Measurements from ENCODE around the gene KIF12.

The KIF12 gene

GRCh38 chr9:114057161-114057885 lies 41.8 kb downstream of the KIF12 start:
- H3K27me3 ChIP-seq (replicated peaks) = no peaks in the 10 kb centered on the region
- H3K4me3 ChIP-seq (ENCODE audit: low read depth, low read length) = no peak overlapping the region
- DNase-seq = no peak
- H3K36me3 ChIP-seq (replicated peaks) = no peaks in the 10 kb centered on the region
- TF ChIP-seq CTCF (IDR thresholded peaks at IDR 0.05; ENCODE audit: low read depth, low read length, missing control alignments) = no peak
- no peak overlapping the region for H3K27ac ChIP-seq
- in situ Hi-C loops (cut with HindIII; ENCODE audit: low pct_ligation_motif_present, low sequenced_read_pairs) = no loop called here

GRCh38 chr9:114056527-114056926 lies 42.6 kb downstream of the KIF12 start:
- H3K27me3 ChIP-seq (replicated peaks) = no peaks in the 10 kb centered on the region
- no peaks in the 10 kb centered on the region for H3K36me3 ChIP-seq (replicated peaks)
- DNase-seq = no peak
- no peak overlapping the region for H3K4me3 ChIP-seq (ENCODE audit: low read depth, low read length)
- no peak overlapping the region for H3K27ac ChIP-seq
- no peak for TF ChIP-seq CTCF (IDR thresholded peaks at IDR 0.05; ENCODE audit: low read depth, low read length, missing control alignments)
- in situ Hi-C loops (cut with HindIII; ENCODE audit: low pct_ligation_motif_present, low sequenced_read_pairs) = no loop called here

GRCh38 chr9:114055894-114056293 lies 43.2 kb downstream of the KIF12 start:
- Histone ChIP-seq H3K4me3 (ENCODE audit: low read depth, low read length) (no peak overlapping the region), H3K27ac (no peak overlapping the region), H3K27me3 (replicated peaks) (no peaks in the 10 kb centered on the region), H3K36me3 (replicated peaks) (no peaks in the 10 kb centered on the region)
- no peak for DNase-seq
- in situ Hi-C loops (cut with HindIII; ENCODE audit: low pct_ligation_motif_present, low sequenced_read_pairs) = no loop called here
- TF ChIP-seq CTCF (IDR thresholded peaks at IDR 0.05; ENCODE audit: low read depth, low read length, missing control alignments) = no peak

- no peaks in the 10 kb centered on the region for H3K27me3 ChIP-seq (replicated peaks)
- H3K27ac ChIP-seq = no peak overlapping the region
- TF ChIP-seq CTCF (IDR thresholded peaks at IDR 0.05; ENCODE audit: low read depth, low read length, missing control alignments) = no peak
- H3K36me3 ChIP-seq (replicated peaks) = no peaks in the 10 kb centered on the region
- H3K4me3 ChIP-seq (ENCODE audit: low read depth, low read length) = no peak overlapping the region
- in situ Hi-C loops (cut with HindIII; ENCODE audit: low pct_ligation_motif_present, low sequenced_read_pairs) = no loop called here
- DNase-seq = no peak
Measured at GRCh38 chr9:114055061-114055460, 44.0 kb downstream of the KIF12 start.

- in situ Hi-C loops (cut with HindIII; ENCODE audit: low pct_ligation_motif_present, low sequenced_read_pairs) = no loop called here
- H3K27ac ChIP-seq = no peak overlapping the region
Measured at GRCh38 chr9:114054191-114054690, 44.9 kb downstream of the KIF12 start.

More at GRCh38 chr9:114054191-114054690, 44.9 kb downstream of the KIF12 start:
- TF ChIP-seq CTCF (IDR thresholded peaks at IDR 0.05; ENCODE audit: low read depth, low read length, missing control alignments) = no peak
- no peak overlapping the region for H3K4me3 ChIP-seq (ENCODE audit: low read depth, low read length)
- no peak for DNase-seq
- no peaks in the 10 kb centered on the region for H3K27me3 ChIP-seq (replicated peaks)
- H3K36me3 ChIP-seq (replicated peaks) = peaks cover 6% of the 10 kb centered on the region

All from brain microvascular endothelial cell (primary cell).